GM20431 (cell line): ENCODE measurements around the gene MYL7.

Source experiments
- in situ Hi-C: fragments of 300-500 bp; cut with MseI, MboI; formaldehyde crosslinking; loops from one replicate; pipeline ENCODE4 v1.15.0; 2020; ENCODE audit warnings: low sequenced_read_pairs; ENCODE audit not compliant: unreplicated experiment

Gene MYL7

GRCh38 chr7:44116087-44116788, 24.9 kb downstream of the MYL7 start:
- in situ Hi-C loops = no loop called here

- in situ Hi-C loops = no loop called here
These were observed 26.4 kb downstream of the MYL7 start for GRCh38 chr7:44114586-44115310.

- in situ Hi-C loops = no loop called here
These were observed 27.3 kb downstream of the MYL7 start for GRCh38 chr7:44113764-44114354.

GRCh38 chr7:44112997-44113763, 28.0 kb downstream of the MYL7 start:
- in situ Hi-C loops = no loop called here

GRCh38 chr7:44112231-44112996, 28.7 kb downstream of the MYL7 start:
- in situ Hi-C loops = no loop called here

- in situ Hi-C loops = no loop called here
These were observed 29.4 kb downstream of the MYL7 start for GRCh38 chr7:44111761-44112160.

GRCh38 chr7:44110719-44111635, 30.2 kb downstream of the MYL7 start:
- in situ Hi-C loops = no loop called here

- in situ Hi-C loops = no loop called here
These were observed 31.1 kb downstream of the MYL7 start for GRCh38 chr7:44109991-44110390.

- in situ Hi-C loops = no loop called here
These were observed 32.1 kb downstream of the MYL7 start for GRCh38 chr7:44108768-44109750.

GRCh38 chr7:44107961-44108767, 33.0 kb downstream of the MYL7 start:
- in situ Hi-C loops = no loop called here

- in situ Hi-C loops = no loop called here
These were observed 33.8 kb downstream of the MYL7 start for GRCh38 chr7:44107116-44107960.

- in situ Hi-C loops = no loop called here
These were observed 34.6 kb downstream of the MYL7 start for GRCh38 chr7:44106311-44107065.

- in situ Hi-C loops = no loop called here
These were observed 35.3 kb downstream of the MYL7 start for GRCh38 chr7:44105832-44106231.

GRCh38 chr7:44104860-44105771, 36.0 kb downstream of the MYL7 start:
- in situ Hi-C loops = no loop called here
